K562 treated with DMSO at 1 percent for 12 hours (cell line): ENCODE results near the gene DNAJC15. TPM values are rescaled to one million over a fixed set of nuclear protein-coding genes. Genes with fewer than 3 reads are reported as not detected.

Experiments
- total RNA-seq: library from RNA; unstranded; fragments of 300-600 nt; gene quantifications from 2 replicates; pipeline ENCODE4 v1.2.3, GENCODE V29; 2022; ENCODE audit not compliant: insufficient read depth

Gene DNAJC15
- 0.37 and 0.52 TPM in 2 replicates for total RNA-seq

GRCh38 chr13:43023289-43023963 is at the start of gene DNAJC15:
DNAJC15 (plus strand) TSS chr13:43023586; CDS start chr13:43023627, 41 bp downstream.

GRCh38 chr13:42991898-42992763 is 31.3 kb upstream of the DNAJC15 start, which contains the start of gene EPSTI1:
EPSTI1 (minus strand) TSS chr13:42992241; CDS start chr13:42992165, 76 bp downstream.

Other genes with a start within 250 kb of the DNAJC15 start
- not detected in 2 replicates for gene FAM216B, start 242.0 kb upstream of the DNAJC15 start, total RNA-seq
- gene EPSTI1, start 31.3 kb upstream of the DNAJC15 start, total RNA-seq = 1.9 TPM in 1 of 2 replicates, not detected in the other